ENCODE data around the gene FPR3. TPM values are rescaled to one million over a fixed set of nuclear protein-coding genes. Genes with fewer than 3 reads are reported as not detected.

Gene FPR3
- total and polyA plus RNA-seq, 2 donors (not counting 1 experiment from before 2014, with no cell fraction given) = 0.44 TPM; not detected in 1

- peaks cover 2 to 14% (median 3%) of the 10 kb centered on the region in 3 donors for H3K9me3 ChIP-seq (ENCODE audit: control extremely low read depth in 1 of 3, control insufficient read depth in 2 of 3, insufficient read depth in 1 of 3, low read length in 2 of 3)
- intact Hi-C loops (cut with micrococcal nuclease) = no loop called here
- no peak overlapping the region for H3K4me2 ChIP-seq (replicated peaks; ENCODE audit: low read depth, low read length, poor library complexity, severe bottlenecking)
- H2AFZ ChIP-seq (ENCODE audit: insufficient read depth, low read depth, low read length, poor library complexity, severe bottlenecking) = no peak overlapping the region
- H3K9ac ChIP-seq (ENCODE audit: low read length) = no peak overlapping the region
- H3K4me1 Mint-ChIP-seq = peaks cover 3% of the 10 kb centered on the region
- H3K9me3 Mint-ChIP-seq (ENCODE audit: insufficient read depth) = no peaks in the 10 kb centered on the region
- 81% methylated on average over 3 of the region's 6 CpGs for WGBS (ENCODE audit: insufficient coverage)
- CTCF ChIA-PET = interaction anchor here (1.5 to 1.9 kb wide), 2 partner anchors 12 to 130 kb away, joined by 3 to 5 read pairs; no protein-coding TSS in a partner anchor
- no peak for DNase-seq
- no peaks in the 10 kb centered on the region for H3K36me3 ChIP-seq (replicated peaks in 1 of 2; ENCODE audit: control extremely low read depth in 1 of 2, control insufficient read depth in 1 of 2, extremely low read depth in 1 of 2, insufficient read depth in 2 of 2, low read length in 1 of 2)
- TF ChIP-seq CTCF (IDR thresholded peaks at IDR 0.05) (no peak), EZH2 (IDR thresholded peaks at IDR 0.05; ENCODE audit: borderline replicate concordance, insufficient read depth, low read depth, low read length, poor library complexity, severe bottlenecking) (no peak)
- no peaks in the 10 kb centered on the region for H3K79me2 ChIP-seq (ENCODE audit: control insufficient read depth, insufficient read depth, low read length)
- POLR2A ChIA-PET = no interaction called here
- H3K27ac Mint-ChIP-seq = no peak overlapping the region
- H3K4me1 ChIP-seq (ENCODE audit: control insufficient read depth in 2 of 2, insufficient read depth in 2 of 2, low read length in 2 of 2) = no peaks in the 10 kb centered on the region
- no peak overlapping the region for H3K27ac ChIP-seq (ENCODE audit: low read length in 2 of 2)
- no peak for ATAC-seq (ENCODE audit: low read depth)
- H3K4me3 Mint-ChIP-seq = no peak overlapping the region
- H4K20me1 ChIP-seq (ENCODE audit: control insufficient read depth, insufficient read depth, low read length, poor library complexity, severe bottlenecking) = no peaks in the 10 kb centered on the region
- no peak overlapping the region for H3K4me3 ChIP-seq (ENCODE audit: control extremely low read depth in 1 of 5, extremely low read depth in 1 of 5, insufficient read depth in 1 of 5, low read depth in 2 of 5, low read length in 4 of 5)
- peaks cover 4% of the 10 kb centered on the region for H3K27me3 Mint-ChIP-seq
- H3K27me3 ChIP-seq (replicated peaks in 1 of 4; ENCODE audit: control extremely low read depth in 1 of 4, control insufficient read depth in 3 of 4, insufficient read depth in 4 of 4, low read length in 3 of 4) = no peaks in the 10 kb centered on the region
Measured at GRCh38 chr19:51789061-51789795, 5.7 kb upstream of the FPR3 start.

GRCh38 chr19:51792932-51793331 is 2.0 kb upstream of the FPR3 start:
- no peak for DNase-seq
- no peak overlapping the region for H3K27ac ChIP-seq (ENCODE audit: low read length in 2 of 2)
- Mint-ChIP-seq H3K9me3 (ENCODE audit: insufficient read depth) (peaks cover 5% of the 10 kb centered on the region), H3K27ac (no peak overlapping the region), H3K4me1 (no peaks in the 10 kb centered on the region), H3K27me3 (peaks cover 17% of the 10 kb centered on the region), H3K4me3 (no peak overlapping the region)
- no peaks in the 10 kb centered on the region for H4K20me1 ChIP-seq (ENCODE audit: control insufficient read depth, insufficient read depth, low read length, poor library complexity, severe bottlenecking)
- TF ChIP-seq EZH2 (IDR thresholded peaks at IDR 0.05; ENCODE audit: borderline replicate concordance, insufficient read depth, low read depth, low read length, poor library complexity, severe bottlenecking) = no peak
- TF ChIP-seq CTCF (IDR thresholded peaks at IDR 0.05) = no peak
- intact Hi-C loops (cut with micrococcal nuclease) = no loop called here
- CTCF ChIA-PET = no interaction called here
- H3K79me2 ChIP-seq (ENCODE audit: control insufficient read depth, insufficient read depth, low read length) = no peaks in the 10 kb centered on the region
- no peaks in the 10 kb centered on the region for H3K27me3 ChIP-seq (replicated peaks in 1 of 4; ENCODE audit: control extremely low read depth in 1 of 4, control insufficient read depth in 3 of 4, insufficient read depth in 4 of 4, low read length in 3 of 4)
- no peak overlapping the region for H3K9ac ChIP-seq (ENCODE audit: low read length)
- H3K36me3 ChIP-seq (replicated peaks in 1 of 2; ENCODE audit: control extremely low read depth in 1 of 2, control insufficient read depth in 1 of 2, extremely low read depth in 1 of 2, insufficient read depth in 2 of 2, low read length in 1 of 2) = no peaks in the 10 kb centered on the region
- no peak overlapping the region for H2AFZ ChIP-seq (ENCODE audit: insufficient read depth, low read depth, low read length, poor library complexity, severe bottlenecking)
- no peak for ATAC-seq (ENCODE audit: low read depth)
- no peak overlapping the region for H3K4me2 ChIP-seq (replicated peaks; ENCODE audit: low read depth, low read length, poor library complexity, severe bottlenecking)
- H3K4me3 ChIP-seq (ENCODE audit: control extremely low read depth in 1 of 5, extremely low read depth in 1 of 5, insufficient read depth in 1 of 5, low read depth in 2 of 5, low read length in 4 of 5) = no peak overlapping the region
- POLR2A ChIA-PET = no interaction called here
- no peaks in the 10 kb centered on the region for H3K4me1 ChIP-seq (ENCODE audit: control insufficient read depth in 2 of 2, insufficient read depth in 2 of 2, low read length in 2 of 2)
- 40% methylated on average over 1 of the region's 2 CpGs for WGBS (ENCODE audit: insufficient coverage)
- H3K9me3 ChIP-seq (ENCODE audit: control extremely low read depth in 1 of 3, control insufficient read depth in 2 of 3, insufficient read depth in 1 of 3, low read length in 2 of 3) = peaks cover 0 to 14% (median under 1%) of the 10 kb centered on the region in 3 donors
